GM12875 (cell line): ENCODE results near the gene TTC27.
"Not testable (repeated sequence)": the region's sequence is repeated elsewhere in the genome, so short reads cannot be mapped to it uniquely, and the experiment has no call there.

Source experiments
- H3K4me3 ChIP-seq: one replicate; pipeline ENCODE4 v1.5.1; 2011; ENCODE audit warnings: low read depth, low read length, control low read depth
- TF ChIP-seq, protein P1 (sequence below): IDR thresholded peaks from 2 replicates; pipeline ENCODE4 v1.5.1; 2011; ENCODE audit warnings: low read depth, mild to moderate bottlenecking, control low read depth, inconsistent platforms, low read length, moderate library complexity, borderline replicate concordance; ENCODE audit not compliant: insufficient read depth

The TTC27 gene

GRCh38 chr2:32752205-32752604 is 124.4 kb downstream of the TTC27 start:
- H3K4me3 ChIP-seq = no peak overlapping the region
- TF ChIP-seq, protein P1, sequence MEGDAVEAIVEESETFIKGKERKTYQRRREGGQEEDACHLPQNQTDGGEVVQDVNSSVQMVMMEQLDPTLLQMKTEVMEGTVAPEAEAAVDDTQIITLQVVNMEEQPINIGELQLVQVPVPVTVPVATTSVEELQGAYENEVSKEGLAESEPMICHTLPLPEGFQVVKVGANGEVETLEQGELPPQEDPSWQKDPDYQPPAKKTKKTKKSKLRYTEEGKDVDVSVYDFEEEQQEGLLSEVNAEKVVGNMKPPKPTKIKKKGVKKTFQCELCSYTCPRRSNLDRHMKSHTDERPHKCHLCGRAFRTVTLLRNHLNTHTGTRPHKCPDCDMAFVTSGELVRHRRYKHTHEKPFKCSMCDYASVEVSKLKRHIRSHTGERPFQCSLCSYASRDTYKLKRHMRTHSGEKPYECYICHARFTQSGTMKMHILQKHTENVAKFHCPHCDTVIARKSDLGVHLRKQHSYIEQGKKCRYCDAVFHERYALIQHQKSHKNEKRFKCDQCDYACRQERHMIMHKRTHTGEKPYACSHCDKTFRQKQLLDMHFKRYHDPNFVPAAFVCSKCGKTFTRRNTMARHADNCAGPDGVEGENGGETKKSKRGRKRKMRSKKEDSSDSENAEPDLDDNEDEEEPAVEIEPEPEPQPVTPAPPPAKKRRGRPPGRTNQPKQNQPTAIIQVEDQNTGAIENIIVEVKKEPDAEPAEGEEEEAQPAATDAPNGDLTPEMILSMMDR = no peak

DNA sequence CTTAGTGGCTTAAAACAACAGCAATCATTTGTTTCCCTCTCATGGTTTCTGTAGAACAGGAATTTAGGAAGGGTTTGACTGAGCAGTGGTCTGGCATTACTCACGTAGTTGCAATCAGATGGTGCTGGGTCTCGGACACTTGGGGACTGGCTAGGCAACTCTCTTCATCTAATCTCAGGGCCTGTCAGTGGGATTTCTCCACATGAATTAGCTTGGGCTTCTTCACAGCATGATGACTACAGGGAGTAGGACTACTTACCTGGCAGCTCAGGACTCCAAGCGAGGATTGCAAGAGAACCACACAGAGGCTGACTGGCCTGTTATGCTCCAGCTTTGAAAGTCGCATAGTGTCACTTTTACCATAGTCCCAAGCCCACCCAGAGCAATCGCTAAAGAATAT is 125.1 kb downstream of the TTC27 start:
- TF ChIP-seq, protein P1 = no peak
- no peak overlapping the region for H3K4me3 ChIP-seq

DNA sequence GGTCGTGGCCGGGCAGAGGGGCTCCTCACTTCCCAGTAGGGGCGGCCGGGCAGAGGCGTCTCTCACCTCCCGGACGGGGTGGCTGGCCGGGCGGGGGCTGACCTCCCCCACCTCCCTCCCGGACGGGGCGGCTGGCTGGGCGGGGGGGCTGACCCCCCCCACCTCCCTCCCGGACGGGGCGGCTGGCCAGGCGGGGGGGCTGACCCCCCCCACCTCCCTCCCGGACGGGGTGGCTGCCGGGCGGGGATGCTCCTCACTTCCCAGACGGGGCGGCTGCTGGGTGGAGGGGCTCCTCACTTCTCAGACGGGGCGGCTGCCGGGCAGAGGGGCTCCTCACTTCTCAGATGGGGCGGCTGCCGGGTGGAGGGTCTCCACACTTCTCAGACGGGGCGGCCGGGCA is 126.8 kb downstream of the TTC27 start:
- H3K4me3 ChIP-seq = not testable (repeated sequence)

- TF ChIP-seq, protein P1 = no peak
- no peak overlapping the region for H3K4me3 ChIP-seq
Measured at GRCh38 chr2:32755666-32756065, 127.8 kb downstream of the TTC27 start.

- H3K4me3 ChIP-seq = no peak overlapping the region
- TF ChIP-seq, protein P1 = no peak
Measured at GRCh38 chr2:32756074-32756727, 128.4 kb downstream of the TTC27 start.

DNA sequence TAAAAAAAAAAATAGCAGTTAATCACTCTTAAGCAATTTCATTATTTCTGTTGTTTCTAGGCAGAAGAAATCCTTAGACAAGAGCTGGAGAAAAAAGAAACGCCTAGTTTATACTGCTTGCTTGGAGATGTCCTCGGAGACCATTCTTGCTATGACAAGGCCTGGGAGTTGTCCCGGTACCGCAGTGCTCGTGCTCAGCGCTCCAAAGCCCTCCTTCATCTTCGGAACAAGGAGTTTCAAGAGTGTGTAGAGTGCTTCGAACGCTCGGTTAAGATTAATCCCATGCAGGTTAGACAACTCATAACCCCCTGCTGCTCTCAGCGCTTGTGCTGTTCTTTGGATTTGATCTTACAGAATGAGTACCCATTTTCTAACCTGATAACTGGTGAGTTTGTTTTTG is 130.4 kb downstream of the TTC27 start:
- no peak overlapping the region for H3K4me3 ChIP-seq
- TF ChIP-seq, protein P1 = no peak

GRCh38 chr2:32760628-32761027 is 132.8 kb downstream of the TTC27 start:
- H3K4me3 ChIP-seq = no peak overlapping the region
- TF ChIP-seq, protein P1 = no peak
